Tibial nerve (tissue), 4 donors: Measurements from ENCODE around the gene FBXW8.

Experiments
- CTCF ChIP-seq, 5 experiments: fragments of 200-600 bp in 3 of 5; fragments of 450-650 bp in 2 of 5; sonication (generic) in 3 of 5; IDR thresholded peaks; one replicate each; pipeline ENCODE4 v1.5.1; 2016 to 2019; ENCODE audit warnings: antibody characterized with exemption in 5 of 5, mild to moderate bottlenecking in 3 of 5, moderate library complexity in 2 of 5
- EP300 ChIP-seq, 2 donors: sonication (generic); formaldehyde crosslinking; IDR thresholded peaks; one replicate each; pipeline ENCODE4 v1.6.1; 2017; ENCODE audit warnings: antibody characterized with exemption in 2 of 2, mild to moderate bottlenecking in 1 of 2

- no peak for TF ChIP-seq CTCF (IDR thresholded peaks at IDR 0.05)
- TF ChIP-seq EP300 (IDR thresholded peaks at IDR 0.05): peak in 1 of 2 donors; percentile 57
Observed at GRCh38 chr12:116943419-116944372, 32.9 kb downstream of the FBXW8 start.
